AG04450 (cell line): ENCODE data around the gene ELFN1. TPM values are rescaled to one million over a fixed set of nuclear protein-coding genes. Genes with fewer than 3 reads are reported as not detected.
A peak's percentile ranks its signal among the peaks of the same experiment; 100 is the strongest.

ENCODE experiments used
- CTCF ChIA-PET: fragments of 300-600, 350-600 bp; formaldehyde crosslinking; extraction: SDS; loops from one replicate; lab custom pipeline; 2022; ENCODE audit warnings: antibody characterized with exemption, inconsistent platforms; lab: Charles Lee
- POLR2A ChIA-PET: fragments of 350-600 bp; formaldehyde crosslinking; extraction: SDS; loops from one replicate; lab custom pipeline; 2021; ENCODE audit warnings: antibody characterized with exemption, inconsistent platforms; lab: Yijun Ruan, JAX
- DNase-seq: peaks from one replicate; pipeline ENCODE4 v3.0.0-alpha.2; 2011; ENCODE audit warnings: low read depth, low spot score
- H3K27ac ChIP-seq: one replicate; pipeline ENCODE4 v1.5.1; 2012; ENCODE audit warnings: low read depth, low read length, control low read depth
- H3K27me3 ChIP-seq: one replicate; pipeline ENCODE4 v1.6.0; 2012; ENCODE audit warnings: low read length; ENCODE audit not compliant: control insufficient read depth, insufficient read depth
- H3K4me3 ChIP-seq: 2 replicates; pipeline ENCODE4 v1.5.1; 2011; ENCODE audit warnings: mild to moderate bottlenecking, low read depth, low read length, control low read depth
- H3K9me3 ChIP-seq: 2 replicates; pipeline ENCODE4 v1.5.1; 2012; ENCODE audit warnings: low read length; ENCODE audit not compliant: control insufficient read depth, insufficient read depth
- polyA plus RNA-seq: library from polyadenylated mRNA; depleted of rRNA; stranded (reverse); fragments of >200 nt; gene quantifications from 2 replicates; pipeline ENCODE4 v1.2.3, GENCODE V29; 2011
- TF ChIP-seq, protein P1 (sequence below): IDR thresholded peaks from 2 replicates; pipeline ENCODE4 v1.5.1; 2011; ENCODE audit warnings: low read depth, low read length, control low read depth, inconsistent platforms

The ELFN1 gene
- polyA plus RNA-seq, 1 experiment: 0.10 TPM

- POLR2A ChIA-PET: no interaction called here
- TF ChIP-seq, protein P1, sequence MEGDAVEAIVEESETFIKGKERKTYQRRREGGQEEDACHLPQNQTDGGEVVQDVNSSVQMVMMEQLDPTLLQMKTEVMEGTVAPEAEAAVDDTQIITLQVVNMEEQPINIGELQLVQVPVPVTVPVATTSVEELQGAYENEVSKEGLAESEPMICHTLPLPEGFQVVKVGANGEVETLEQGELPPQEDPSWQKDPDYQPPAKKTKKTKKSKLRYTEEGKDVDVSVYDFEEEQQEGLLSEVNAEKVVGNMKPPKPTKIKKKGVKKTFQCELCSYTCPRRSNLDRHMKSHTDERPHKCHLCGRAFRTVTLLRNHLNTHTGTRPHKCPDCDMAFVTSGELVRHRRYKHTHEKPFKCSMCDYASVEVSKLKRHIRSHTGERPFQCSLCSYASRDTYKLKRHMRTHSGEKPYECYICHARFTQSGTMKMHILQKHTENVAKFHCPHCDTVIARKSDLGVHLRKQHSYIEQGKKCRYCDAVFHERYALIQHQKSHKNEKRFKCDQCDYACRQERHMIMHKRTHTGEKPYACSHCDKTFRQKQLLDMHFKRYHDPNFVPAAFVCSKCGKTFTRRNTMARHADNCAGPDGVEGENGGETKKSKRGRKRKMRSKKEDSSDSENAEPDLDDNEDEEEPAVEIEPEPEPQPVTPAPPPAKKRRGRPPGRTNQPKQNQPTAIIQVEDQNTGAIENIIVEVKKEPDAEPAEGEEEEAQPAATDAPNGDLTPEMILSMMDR: no peak
- CTCF ChIA-PET: no interaction called here
- DNase-seq: no peak
- H3K9me3 ChIP-seq: peaks cover 3% of the 10 kb centered on the region; the same call in 1 of the 2 replicates
- no peak overlapping the region for H3K4me3 ChIP-seq
- no peak overlapping the region for H3K27ac ChIP-seq
- peaks cover 21% of the 10 kb centered on the region for H3K27me3 ChIP-seq
These were observed 84.3 kb downstream of the ELFN1 start for GRCh38 chr7:1754345-1754908.

- ChIA-PET CTCF (no interaction called here), POLR2A (no interaction called here)
- Histone ChIP-seq H3K9me3 (peaks cover 3% of the 10 kb centered on the region; the same call in 1 of the 2 replicates), H3K4me3 (no peak overlapping the region), H3K27me3 (peaks cover 17% of the 10 kb centered on the region), H3K27ac (no peak overlapping the region)
- TF ChIP-seq, protein P1: no peak
- DNase-seq: no peak
These were observed 85.9 kb downstream of the ELFN1 start for GRCh38 chr7:1755783-1756625.

DNA sequence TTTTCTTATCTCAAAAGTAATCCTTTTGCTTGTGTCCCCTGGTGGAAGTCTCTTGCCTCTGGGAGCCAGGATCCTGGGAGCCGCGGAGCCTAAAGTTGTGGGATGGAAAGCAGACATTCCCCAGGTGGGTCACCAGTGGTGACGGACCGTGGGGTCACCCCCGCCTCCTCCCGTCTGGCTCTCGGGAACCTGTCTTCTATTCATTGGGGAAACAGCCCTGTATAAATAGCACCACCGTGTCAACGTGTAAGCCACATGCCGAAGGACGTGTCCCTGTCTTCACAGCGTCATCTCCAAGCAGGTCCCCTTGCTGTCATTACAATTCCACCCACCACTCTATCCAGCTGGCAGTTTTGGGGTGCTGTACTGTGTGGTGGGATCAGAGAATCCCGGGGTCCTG is 87.5 kb downstream of the ELFN1 start:
- ChIA-PET CTCF (no interaction called here), POLR2A (no interaction called here)
- H3K27me3 ChIP-seq: peaks cover 17% of the 10 kb centered on the region
- H3K27ac ChIP-seq: no peak overlapping the region
- TF ChIP-seq, protein P1: no peak
- no peak for DNase-seq
- H3K4me3 ChIP-seq: no peak overlapping the region
- peaks cover 9% of the 10 kb centered on the region for H3K9me3 ChIP-seq

- POLR2A ChIA-PET: interaction anchor here (0.7 kb wide), 1 partner anchor 144 kb away, joined by 5 read pairs; no protein-coding TSS in a partner anchor
These were observed 88.2 kb downstream of the ELFN1 start for GRCh38 chr7:1758028-1758858.

More at GRCh38 chr7:1758028-1758858, 88.2 kb downstream of the ELFN1 start:
- Histone ChIP-seq H3K4me3 (no peak overlapping the region), H3K27ac (no peak overlapping the region), H3K9me3 (peaks cover 16% of the 10 kb centered on the region), H3K27me3 (peaks cover 14% of the 10 kb centered on the region)
- DNase-seq: no peak
- CTCF ChIA-PET: interaction anchor here (1.0 to 1.6 kb wide), 3 partner anchors 43 to 179 kb away, joined by 3 to 6 read pairs (median 3); no protein-coding TSS in a partner anchor
- TF ChIP-seq, protein P1: peak; percentile 47
